Fibroblast of skin of left biceps (primary cell): ENCODE results near the gene CSF1.

Source experiments
- DNase-seq, 2 experiments: peaks; one replicate each; pipeline ENCODE4 v3.0.0-alpha.2; 2013; ENCODE audit warnings: low read depth in 2 of 2

The CSF1 gene

DNA sequence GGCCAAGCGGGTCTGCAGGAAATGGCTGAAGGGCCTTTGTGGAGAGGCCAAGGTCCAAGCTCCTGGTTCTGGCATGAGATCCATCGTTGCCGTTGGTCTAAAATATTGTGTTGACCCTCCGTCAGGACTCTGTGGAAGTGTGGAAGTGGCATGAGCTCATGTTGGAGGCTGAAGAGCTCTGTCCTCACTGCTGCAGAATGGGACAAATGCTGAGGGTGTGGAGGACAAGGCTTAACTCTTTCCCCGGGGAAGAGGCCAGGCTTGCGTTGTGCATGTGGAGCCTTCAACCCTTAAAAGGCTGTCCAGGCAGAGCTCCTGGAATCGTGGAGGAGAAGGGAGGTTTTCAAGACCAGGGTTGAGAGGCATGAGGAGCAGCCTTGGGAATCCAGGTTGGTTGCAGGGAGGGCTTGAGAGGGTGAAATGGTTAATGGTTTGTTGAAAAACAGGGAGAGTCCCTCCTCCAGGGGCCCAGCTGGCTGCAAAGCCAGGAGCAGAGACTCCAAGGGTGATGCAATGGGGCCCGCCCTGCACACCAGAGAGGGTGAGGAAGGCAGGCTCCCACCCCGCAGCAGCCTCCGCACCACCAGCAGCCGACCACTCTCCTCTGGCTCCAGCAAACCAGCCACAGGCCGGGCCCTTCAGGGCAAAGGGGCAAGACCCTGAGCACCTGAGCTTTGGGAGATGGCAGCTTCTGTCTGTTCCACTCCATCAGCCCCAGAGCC, 67.2 kb downstream of the CSF1 start:
- DNase-seq: no peak

DNA sequence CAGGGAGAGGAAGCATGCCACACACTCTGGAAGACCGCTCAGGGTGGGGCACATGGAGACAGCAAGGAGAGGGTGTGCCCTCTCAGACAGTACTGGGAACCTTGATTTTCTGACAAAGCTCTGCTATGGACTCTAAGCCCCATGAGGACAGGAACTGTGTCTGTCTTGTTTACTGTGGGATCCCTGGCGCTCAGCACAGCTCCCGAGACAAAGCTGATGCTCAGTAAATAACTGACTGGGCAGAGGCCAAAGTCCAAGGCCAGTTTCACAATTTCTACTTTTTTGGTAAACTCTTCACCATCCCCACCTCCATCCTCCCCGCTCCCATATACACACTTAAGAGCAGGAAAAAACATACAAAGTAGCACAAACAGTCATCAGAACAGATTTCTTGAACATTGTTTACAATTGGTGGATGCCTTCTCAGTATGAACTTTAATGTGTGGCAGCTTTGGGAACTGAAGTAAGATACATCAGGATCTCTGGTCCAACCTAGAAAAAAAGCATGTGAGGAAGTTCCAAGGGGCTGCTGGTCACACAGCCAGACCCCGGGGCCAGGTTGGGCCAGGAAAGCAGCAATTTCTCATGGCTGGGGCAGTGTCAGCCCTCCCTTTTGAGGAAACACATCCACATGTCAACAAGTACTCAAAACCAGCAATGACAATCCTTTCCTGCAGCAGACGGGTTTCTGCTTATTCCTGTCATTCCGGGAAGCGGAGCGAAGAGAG, 68.3 kb downstream of the CSF1 start:
- no peak for DNase-seq

- DNase-seq: no peak
Observed at GRCh38 chr1:109979489-109980091, 68.9 kb downstream of the CSF1 start.
